AG09309 (cell line): ENCODE results near the gene EDC4.
A peak's percentile ranks its signal among the peaks of the same experiment; 100 is the strongest.

Experiments used
- DNase-seq: peaks from one replicate; pipeline ENCODE4 v3.0.0-alpha.2; 2010; ENCODE audit warnings: low read depth
- H3K4me3 ChIP-seq: 2 replicates; pipeline ENCODE4 v1.5.1; 2011; ENCODE audit warnings: mild to moderate bottlenecking, low read depth, low read length, moderate library complexity; ENCODE audit not compliant: control insufficient read depth
- TF ChIP-seq, protein P1 (sequence below): IDR thresholded peaks from 2 replicates; pipeline ENCODE4 v1.5.1; 2011; ENCODE audit warnings: mild to moderate bottlenecking, low read depth, low read length, inconsistent platforms; ENCODE audit not compliant: insufficient read depth, control insufficient read depth; ENCODE audit errors: missing control alignments

Gene EDC4

DNA sequence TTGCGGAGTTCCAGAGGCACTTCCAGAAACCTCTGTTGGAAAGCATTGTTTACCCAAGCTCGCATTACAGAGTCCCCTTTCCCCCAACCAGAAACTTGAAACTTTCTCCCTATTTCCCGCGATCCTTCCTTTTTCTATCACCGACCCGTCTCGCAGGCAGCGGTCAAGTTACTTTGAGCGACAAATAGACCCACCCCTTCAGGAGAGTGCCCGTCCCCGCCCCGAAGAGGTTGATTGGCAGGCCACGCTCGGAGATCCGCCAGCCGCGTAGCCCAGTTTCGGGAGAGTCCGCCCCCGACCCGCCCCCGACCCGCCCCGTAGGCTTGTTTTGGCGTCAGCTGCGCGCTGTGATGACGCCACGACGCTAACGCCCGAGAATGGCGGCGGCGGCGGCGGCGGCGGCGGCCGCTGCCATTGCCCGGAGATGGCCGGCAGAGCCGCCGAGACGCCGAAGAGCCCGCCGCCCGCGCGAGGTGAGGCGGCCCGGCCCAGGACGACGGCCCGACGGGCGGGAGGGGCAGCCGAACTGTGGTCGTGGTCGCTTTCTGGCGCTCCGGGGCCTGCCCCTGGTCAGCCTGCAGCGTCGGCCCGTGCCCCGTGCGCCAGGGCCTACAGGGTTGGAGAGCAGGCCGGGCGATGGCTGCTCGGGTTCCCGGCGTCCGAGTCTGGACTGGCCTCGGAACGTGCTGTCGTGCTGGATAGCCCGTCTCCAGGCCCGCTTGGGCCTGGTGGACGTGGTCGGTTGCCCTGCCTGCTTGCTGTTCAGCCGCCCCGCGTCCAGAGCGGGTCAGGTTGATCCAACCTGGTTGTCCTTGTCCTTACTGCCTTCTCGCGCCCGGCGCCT lies 20.3 kb downstream of the EDC4 start, which contains the start of gene PSKH1:
Gene PSKH1 (plus strand): TSS at position 356 of the 844 bp plus-strand sequence. CDS start 15,496 bp downstream, outside the sequence.
- H3K4me3 ChIP-seq: peak within 1 kb of the TSS; percentile 86
- DNase-seq: peak; percentile 71
- TF ChIP-seq, protein P1, sequence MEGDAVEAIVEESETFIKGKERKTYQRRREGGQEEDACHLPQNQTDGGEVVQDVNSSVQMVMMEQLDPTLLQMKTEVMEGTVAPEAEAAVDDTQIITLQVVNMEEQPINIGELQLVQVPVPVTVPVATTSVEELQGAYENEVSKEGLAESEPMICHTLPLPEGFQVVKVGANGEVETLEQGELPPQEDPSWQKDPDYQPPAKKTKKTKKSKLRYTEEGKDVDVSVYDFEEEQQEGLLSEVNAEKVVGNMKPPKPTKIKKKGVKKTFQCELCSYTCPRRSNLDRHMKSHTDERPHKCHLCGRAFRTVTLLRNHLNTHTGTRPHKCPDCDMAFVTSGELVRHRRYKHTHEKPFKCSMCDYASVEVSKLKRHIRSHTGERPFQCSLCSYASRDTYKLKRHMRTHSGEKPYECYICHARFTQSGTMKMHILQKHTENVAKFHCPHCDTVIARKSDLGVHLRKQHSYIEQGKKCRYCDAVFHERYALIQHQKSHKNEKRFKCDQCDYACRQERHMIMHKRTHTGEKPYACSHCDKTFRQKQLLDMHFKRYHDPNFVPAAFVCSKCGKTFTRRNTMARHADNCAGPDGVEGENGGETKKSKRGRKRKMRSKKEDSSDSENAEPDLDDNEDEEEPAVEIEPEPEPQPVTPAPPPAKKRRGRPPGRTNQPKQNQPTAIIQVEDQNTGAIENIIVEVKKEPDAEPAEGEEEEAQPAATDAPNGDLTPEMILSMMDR: no peak

DNA sequence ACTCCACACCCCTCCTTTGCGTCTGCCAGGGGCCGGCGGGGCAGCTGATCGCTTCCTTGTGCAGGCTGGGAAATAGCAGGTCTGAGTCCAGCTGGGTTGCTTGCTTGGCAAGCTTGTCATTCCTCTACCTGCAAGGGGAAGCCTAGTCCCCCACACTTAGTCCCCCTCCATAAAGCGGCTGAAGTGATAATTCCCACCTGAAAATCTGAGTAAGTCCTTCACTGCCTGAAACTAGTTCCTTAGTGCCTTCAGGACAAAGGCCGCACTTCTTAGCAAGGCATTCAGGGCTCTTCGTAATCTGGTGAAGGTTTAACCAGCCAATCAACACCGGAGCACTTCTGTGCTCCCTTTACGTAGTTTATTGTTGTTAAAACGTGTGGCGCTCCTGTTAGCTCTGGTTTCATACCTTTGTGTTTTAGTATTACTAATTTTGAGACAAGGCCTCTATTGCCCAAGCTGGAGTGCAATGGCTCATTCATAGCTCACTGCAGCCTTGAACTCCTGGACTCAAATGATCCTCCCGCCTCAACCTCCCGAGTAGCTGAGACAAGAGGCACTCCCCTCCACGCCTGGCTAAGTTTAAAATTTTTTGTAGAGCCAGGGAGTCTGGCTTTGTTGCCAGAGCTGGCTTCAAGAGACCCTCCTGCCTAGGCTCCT lies 21.0 kb downstream of the EDC4 start:
- H3K4me3 ChIP-seq: peak overlapping the region; percentile 86
- no peak for DNase-seq
- TF ChIP-seq, protein P1: no peak

DNA sequence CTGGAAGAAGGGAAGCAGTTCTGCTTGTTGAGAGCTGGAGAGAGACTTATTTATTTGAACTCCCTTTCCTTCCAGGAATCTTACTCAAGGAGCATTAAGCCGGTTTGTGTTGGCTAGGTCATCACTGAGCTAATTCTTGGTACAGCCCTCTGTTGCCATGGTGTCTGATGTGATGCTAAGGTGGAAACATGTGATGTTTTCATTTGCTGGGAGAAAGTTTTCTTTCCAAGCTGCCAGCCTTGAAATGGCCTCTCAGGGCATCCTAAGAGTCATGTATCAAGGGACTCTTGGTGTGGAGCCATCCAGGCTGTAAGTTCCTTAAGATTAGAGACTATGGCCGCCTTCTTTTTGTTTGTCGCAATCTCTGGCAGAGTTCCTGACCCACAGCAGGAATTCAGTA lies 24.4 kb downstream of the EDC4 start:
- DNase-seq: no peak
- TF ChIP-seq, protein P1: no peak
- H3K4me3 ChIP-seq: no peak overlapping the region

DNA sequence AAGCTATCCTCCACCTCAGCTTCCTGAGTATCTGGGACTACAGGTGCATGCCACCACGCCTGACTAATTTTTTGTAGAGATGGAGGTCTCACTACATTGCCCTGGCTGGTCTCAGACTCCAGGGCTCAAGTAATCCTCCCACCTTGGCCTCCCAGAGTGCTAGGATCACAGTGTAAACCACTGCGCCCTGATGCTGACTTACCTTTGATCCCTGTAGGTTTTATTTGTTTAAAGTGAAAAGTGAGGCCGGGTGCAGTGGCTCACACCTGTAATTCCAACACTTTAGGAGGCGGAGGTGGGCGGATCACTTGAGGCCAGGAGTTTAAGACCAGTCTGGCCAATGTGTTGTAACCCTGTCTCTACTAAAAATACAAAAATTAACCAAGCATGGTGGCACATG lies 28.9 kb downstream of the EDC4 start:
- DNase-seq: no peak
- H3K4me3 ChIP-seq: no peak overlapping the region

DNA sequence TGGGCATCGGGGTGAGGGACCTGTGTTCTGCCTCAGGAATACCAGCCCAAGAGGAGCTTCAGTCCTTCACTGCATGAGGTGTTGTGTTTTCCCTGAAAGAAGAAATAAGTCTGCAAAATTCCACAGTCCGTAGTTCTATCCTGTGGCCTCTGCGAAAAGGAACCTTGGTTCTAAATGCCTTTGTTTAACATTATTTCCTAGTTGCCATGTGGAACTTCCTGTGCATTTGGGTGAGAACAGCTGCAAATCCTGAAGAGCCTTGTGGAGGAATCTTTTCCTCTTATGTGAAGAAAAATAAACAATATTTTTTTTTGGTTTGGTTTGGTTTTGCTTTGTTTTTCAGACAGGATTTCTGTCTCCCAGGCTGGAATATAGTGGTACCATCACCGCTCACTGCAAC lies 30.0 kb downstream of the EDC4 start:
- TF ChIP-seq, protein P1: no peak
- DNase-seq: no peak
- no peak overlapping the region for H3K4me3 ChIP-seq

More for the DNA sequence above, 28.9 kb downstream of the EDC4 start:
- TF ChIP-seq, protein P1: no peak

DNA sequence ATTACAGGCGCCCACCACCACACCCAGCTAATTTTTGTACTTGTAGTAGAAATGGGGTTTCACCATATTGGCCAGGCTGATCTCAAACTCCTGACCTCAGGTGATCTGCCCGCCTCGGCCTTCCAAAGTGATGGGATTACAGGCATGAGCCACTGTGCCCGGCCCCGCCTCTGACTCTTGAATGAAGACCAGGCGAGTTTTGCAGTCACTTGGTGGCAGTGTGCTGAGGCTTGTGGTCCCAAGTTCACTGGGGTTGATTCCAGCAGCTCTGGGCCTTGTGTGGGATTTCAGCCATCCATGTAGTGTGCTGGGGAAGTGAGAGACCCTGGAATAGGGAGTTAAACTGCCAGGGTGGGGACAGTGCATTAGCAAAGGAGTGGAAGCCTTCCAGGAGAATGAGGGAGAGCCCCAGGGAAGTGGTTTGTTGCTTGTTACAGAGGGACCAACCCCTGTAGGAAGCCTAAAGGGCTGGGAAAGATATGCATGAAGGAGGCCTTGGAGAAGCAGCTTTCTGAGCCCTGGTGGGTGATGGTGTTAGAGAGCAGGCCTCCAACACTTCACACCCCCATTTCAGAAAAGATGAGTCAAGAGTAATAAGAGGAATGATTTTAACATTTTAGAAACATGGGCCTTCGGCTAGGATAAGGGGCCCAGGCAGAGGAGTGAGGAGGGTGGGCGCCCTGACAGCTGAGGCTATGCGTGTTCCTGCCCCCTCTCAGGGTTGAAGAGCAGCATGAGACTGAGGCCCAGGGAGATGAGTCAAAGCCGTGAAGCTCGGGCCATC lies 34.7 kb downstream of the EDC4 start:
- TF ChIP-seq, protein P1: no peak
- H3K4me3 ChIP-seq: no peak overlapping the region
- DNase-seq: no peak
